GM19452 (cell line): ENCODE data around the gene GCC2.
"Not testable (repeated sequence)": the region's sequence is repeated elsewhere in the genome, so short reads cannot be mapped to it uniquely, and the experiment has no call there.

ENCODE experiments used
- ATAC-seq: cut with Tn5 transposase; IDR thresholded peaks from one replicate; pipeline ENCODE4 v1.9.1; 2021; ENCODE audit not compliant: unreplicated experiment

GCC2 gene

GRCh38 chr2:108524688-108525087, 75.7 kb downstream of the GCC2 start:
- not testable (repeated sequence) for ATAC-seq

- ATAC-seq, result not testable (repeated sequence)
These were observed 76.3 kb downstream of the GCC2 start for GRCh38 chr2:108525258-108525657.

GRCh38 chr2:108531674-108532055, 82.7 kb downstream of the GCC2 start:
- no peak for ATAC-seq

- ATAC-seq, result peak; percentile 86
These were observed 85.0 kb downstream of the GCC2 start, which contains the start of gene LIMS1 for GRCh38 chr2:108533832-108534583. Gene LIMS1 (plus strand): TSS chr2:108534470. CDS start chr2:108534563, 93 bp downstream.

GRCh38 chr2:108534584-108535356, 85.8 kb downstream of the GCC2 start:
- ATAC-seq, result peak; percentile 40

- ATAC-seq, result no peak
These were observed 86.3 kb downstream of the GCC2 start for GRCh38 chr2:108535357-108535631.

GRCh38 chr2:108536133-108536780, 87.3 kb downstream of the GCC2 start:
- no peak for ATAC-seq

GRCh38 chr2:108536911-108537310, 87.9 kb downstream of the GCC2 start:
- no peak for ATAC-seq

- ATAC-seq, result no peak
These were observed 89.1 kb downstream of the GCC2 start for GRCh38 chr2:108538000-108538625.

GRCh38 chr2:108541451-108541850, 92.4 kb downstream of the GCC2 start:
- no peak for ATAC-seq

GRCh38 chr2:108542071-108542470, 93.1 kb downstream of the GCC2 start:
- no peak for ATAC-seq

- ATAC-seq, result no peak
These were observed 98.6 kb downstream of the GCC2 start for GRCh38 chr2:108547606-108548005.

- no peak for ATAC-seq
These were observed 99.4 kb downstream of the GCC2 start for GRCh38 chr2:108548208-108549003.

- no peak for ATAC-seq
These were observed 103.6 kb downstream of the GCC2 start for GRCh38 chr2:108552566-108552965.

GRCh38 chr2:108553209-108553919, 104.4 kb downstream of the GCC2 start:
- no peak for ATAC-seq

GRCh38 chr2:108554528-108554927, 105.5 kb downstream of the GCC2 start:
- ATAC-seq, result no peak

- no peak for ATAC-seq
These were observed 106.6 kb downstream of the GCC2 start for GRCh38 chr2:108555572-108555971.

- not testable (repeated sequence) for ATAC-seq
These were observed 107.6 kb downstream of the GCC2 start for GRCh38 chr2:108556581-108556980.
